H1 (cell line): ENCODE data around the gene NEK11. TPM values are rescaled to one million over a fixed set of nuclear protein-coding genes. Genes with fewer than 3 reads are reported as not detected.

ENCODE experiments used
- CHD1 ChIP-seq: IDR thresholded peaks from 2 replicates; pipeline ENCODE4 v1.6.1; 2012; ENCODE audit warnings: low read depth, low read length, improper control_type of control experiment
- CTBP2 ChIP-seq: IDR thresholded peaks from 2 replicates; pipeline ENCODE4 v1.7.0; 2011; ENCODE audit warnings: borderline replicate concordance, mild to moderate bottlenecking, moderate library complexity, mixed read lengths, low read length; ENCODE audit not compliant: insufficient read depth, insufficient read length
- GTF2F1 ChIP-seq: IDR thresholded peaks from 2 replicates; pipeline ENCODE4 v1.6.1; 2012; ENCODE audit warnings: low read depth, low read length, improper control_type of control experiment, borderline replicate concordance
- HDAC2 ChIP-seq, 2 experiments: fragments of 300-600 bp in 1 of 2; sonication (generic) in 1 of 2; IDR thresholded peaks; 2 replicates each; pipeline ENCODE4 v1.6.1; 2011 to 2012; ENCODE audit warnings: low read depth in 2 of 2, low read length in 2 of 2, mild to moderate bottlenecking in 2 of 2, moderate library complexity in 2 of 2, borderline replicate concordance in 1 of 2, inconsistent platforms in 1 of 2
- HDAC6 ChIP-seq: IDR thresholded peaks from one replicate; pipeline ENCODE4 v1.7.1; 2012; ENCODE audit warnings: low read depth, mild to moderate bottlenecking, inconsistent platforms, low read length, moderate library complexity
- RBBP5 ChIP-seq: IDR thresholded peaks from 2 replicates; pipeline ENCODE4 v1.7.1; 2012; ENCODE audit warnings: low read depth, mild to moderate bottlenecking, inconsistent platforms, low read length, moderate library complexity, borderline replicate concordance
- SIX5 ChIP-seq: IDR thresholded peaks from 2 replicates; pipeline ENCODE4 v1.6.1; 2011; ENCODE audit warnings: mild to moderate bottlenecking, low read depth, low read length
- polyA plus RNA-seq, 7 experiments: library from polyadenylated mRNA; depleted of rRNA in 3 of 7; stranded (reverse) in 5 of 7; unstranded in 2 of 7; fragments of >200 nt in 5 of 7; fragments of 200-250 nt in 2 of 7; gene quantifications; 1 replicate in 5 of 7; 2 replicates in 1 of 7; 4 replicates in 1 of 7; pipeline versions ENCODE4 v1.2.1 to v1.2.3, GENCODE V29; 2011 to 2013; ENCODE audit warnings: missing spikeins in 2 of 7, mixed read lengths in 2 of 7
- total RNA-seq: library from RNA; stranded (reverse); fragmentation: NEBNext Ultra II Directional; extraction: Animal tissue kit (Norgen Biotek cat#: 25700); gene quantifications from 2 replicates; pipeline ENCODE4 v1.2.1, GENCODE V29; 2021
- TF ChIP-seq, protein P1 (sequence below): fragments of 300-600 bp; sonication (generic); IDR thresholded peaks from 2 replicates; pipeline ENCODE4 v1.7.1; 2012; ENCODE audit warnings: low read length, moderate library complexity, mild to moderate bottlenecking, inconsistent platforms; ENCODE audit not compliant: insufficient replicate concordance

The NEK11 gene
- total and polyA plus RNA-seq, 2 of the 8 experiments (the other 6 are each of a cell fraction or from before 2014, with no cell fraction given): 0.60 TPM; not detected in 1

DNA sequence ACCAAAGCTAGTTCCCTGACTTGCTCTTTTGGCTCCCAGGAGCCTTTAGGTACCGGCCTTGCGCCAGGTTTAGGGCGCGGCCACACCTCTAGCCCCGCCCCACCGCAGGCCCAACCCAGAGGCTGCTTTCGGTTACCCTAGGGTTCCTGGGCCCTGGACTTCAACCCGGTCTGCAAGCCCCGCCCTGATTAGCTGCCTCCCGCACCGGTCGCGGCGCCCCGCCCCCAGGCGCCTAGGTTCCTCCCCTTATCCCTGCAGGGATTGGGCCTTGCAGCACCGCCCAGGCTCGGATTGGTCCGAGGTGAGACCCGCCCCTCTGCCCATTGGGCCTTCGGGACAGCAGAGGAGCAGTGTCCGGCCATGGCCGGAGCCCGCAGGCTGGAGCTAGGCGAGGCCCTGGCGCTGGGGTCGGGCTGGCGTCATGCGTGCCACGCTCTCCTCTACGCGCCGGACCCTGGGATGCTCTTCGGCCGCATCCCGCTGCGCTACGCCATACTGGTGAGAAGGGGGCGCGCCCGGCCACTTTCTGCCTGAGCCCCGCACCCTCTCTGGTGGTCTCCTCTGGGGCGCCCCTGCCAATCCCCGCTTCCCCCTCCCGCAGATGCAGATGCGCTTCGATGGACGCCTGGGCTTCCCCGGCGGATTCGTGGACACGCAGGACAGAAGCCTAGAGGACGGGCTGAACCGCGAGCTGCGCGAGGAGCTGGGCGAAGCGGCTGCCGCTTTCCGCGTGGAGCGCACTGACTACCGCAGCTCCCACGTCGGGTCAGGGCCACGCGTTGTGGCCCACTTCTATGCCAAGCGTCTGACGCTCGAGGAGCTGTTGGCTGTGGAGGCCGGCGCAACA is 355.0 kb downstream of the NEK11 start, which contains the start of gene NUDT16 (continued):
- peak; percentile 11 to 90; a peak in 2 of 4 replicates for TF ChIP-seq HDAC2 (IDR thresholded peaks at IDR 0.05; ENCODE audit: borderline replicate concordance in 1 of 2, low read depth in 2 of 2, low read length in 2 of 2)
- TF ChIP-seq SIX5: no peak
- no peak for TF ChIP-seq CHD1
- TF ChIP-seq RBBP5: no peak
- TF ChIP-seq HDAC6: no peak
- TF ChIP-seq, protein P1, sequence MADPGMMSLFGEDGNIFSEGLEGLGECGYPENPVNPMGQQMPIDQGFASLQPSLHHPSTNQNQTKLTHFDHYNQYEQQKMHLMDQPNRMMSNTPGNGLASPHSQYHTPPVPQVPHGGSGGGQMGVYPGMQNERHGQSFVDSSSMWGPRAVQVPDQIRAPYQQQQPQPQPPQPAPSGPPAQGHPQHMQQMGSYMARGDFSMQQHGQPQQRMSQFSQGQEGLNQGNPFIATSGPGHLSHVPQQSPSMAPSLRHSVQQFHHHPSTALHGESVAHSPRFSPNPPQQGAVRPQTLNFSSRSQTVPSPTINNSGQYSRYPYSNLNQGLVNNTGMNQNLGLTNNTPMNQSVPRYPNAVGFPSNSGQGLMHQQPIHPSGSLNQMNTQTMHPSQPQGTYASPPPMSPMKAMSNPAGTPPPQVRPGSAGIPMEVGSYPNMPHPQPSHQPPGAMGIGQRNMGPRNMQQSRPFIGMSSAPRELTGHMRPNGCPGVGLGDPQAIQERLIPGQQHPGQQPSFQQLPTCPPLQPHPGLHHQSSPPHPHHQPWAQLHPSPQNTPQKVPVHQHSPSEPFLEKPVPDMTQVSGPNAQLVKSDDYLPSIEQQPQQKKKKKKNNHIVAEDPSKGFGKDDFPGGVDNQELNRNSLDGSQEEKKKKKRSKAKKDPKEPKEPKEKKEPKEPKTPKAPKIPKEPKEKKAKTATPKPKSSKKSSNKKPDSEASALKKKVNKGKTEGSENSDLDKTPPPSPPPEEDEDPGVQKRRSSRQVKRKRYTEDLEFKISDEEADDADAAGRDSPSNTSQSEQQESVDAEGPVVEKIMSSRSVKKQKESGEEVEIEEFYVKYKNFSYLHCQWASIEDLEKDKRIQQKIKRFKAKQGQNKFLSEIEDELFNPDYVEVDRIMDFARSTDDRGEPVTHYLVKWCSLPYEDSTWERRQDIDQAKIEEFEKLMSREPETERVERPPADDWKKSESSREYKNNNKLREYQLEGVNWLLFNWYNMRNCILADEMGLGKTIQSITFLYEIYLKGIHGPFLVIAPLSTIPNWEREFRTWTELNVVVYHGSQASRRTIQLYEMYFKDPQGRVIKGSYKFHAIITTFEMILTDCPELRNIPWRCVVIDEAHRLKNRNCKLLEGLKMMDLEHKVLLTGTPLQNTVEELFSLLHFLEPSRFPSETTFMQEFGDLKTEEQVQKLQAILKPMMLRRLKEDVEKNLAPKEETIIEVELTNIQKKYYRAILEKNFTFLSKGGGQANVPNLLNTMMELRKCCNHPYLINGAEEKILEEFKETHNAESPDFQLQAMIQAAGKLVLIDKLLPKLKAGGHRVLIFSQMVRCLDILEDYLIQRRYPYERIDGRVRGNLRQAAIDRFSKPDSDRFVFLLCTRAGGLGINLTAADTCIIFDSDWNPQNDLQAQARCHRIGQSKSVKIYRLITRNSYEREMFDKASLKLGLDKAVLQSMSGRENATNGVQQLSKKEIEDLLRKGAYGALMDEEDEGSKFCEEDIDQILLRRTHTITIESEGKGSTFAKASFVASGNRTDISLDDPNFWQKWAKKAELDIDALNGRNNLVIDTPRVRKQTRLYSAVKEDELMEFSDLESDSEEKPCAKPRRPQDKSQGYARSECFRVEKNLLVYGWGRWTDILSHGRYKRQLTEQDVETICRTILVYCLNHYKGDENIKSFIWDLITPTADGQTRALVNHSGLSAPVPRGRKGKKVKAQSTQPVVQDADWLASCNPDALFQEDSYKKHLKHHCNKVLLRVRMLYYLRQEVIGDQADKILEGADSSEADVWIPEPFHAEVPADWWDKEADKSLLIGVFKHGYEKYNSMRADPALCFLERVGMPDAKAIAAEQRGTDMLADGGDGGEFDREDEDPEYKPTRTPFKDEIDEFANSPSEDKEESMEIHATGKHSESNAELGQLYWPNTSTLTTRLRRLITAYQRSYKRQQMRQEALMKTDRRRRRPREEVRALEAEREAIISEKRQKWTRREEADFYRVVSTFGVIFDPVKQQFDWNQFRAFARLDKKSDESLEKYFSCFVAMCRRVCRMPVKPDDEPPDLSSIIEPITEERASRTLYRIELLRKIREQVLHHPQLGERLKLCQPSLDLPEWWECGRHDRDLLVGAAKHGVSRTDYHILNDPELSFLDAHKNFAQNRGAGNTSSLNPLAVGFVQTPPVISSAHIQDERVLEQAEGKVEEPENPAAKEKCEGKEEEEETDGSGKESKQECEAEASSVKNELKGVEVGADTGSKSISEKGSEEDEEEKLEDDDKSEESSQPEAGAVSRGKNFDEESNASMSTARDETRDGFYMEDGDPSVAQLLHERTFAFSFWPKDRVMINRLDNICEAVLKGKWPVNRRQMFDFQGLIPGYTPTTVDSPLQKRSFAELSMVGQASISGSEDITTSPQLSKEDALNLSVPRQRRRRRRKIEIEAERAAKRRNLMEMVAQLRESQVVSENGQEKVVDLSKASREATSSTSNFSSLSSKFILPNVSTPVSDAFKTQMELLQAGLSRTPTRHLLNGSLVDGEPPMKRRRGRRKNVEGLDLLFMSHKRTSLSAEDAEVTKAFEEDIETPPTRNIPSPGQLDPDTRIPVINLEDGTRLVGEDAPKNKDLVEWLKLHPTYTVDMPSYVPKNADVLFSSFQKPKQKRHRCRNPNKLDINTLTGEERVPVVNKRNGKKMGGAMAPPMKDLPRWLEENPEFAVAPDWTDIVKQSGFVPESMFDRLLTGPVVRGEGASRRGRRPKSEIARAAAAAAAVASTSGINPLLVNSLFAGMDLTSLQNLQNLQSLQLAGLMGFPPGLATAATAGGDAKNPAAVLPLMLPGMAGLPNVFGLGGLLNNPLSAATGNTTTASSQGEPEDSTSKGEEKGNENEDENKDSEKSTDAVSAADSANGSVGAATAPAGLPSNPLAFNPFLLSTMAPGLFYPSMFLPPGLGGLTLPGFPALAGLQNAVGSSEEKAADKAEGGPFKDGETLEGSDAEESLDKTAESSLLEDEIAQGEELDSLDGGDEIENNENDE: no peak
- no peak for TF ChIP-seq CTBP2
- TF ChIP-seq GTF2F1: no peak
- TF ChIP-seq, all 59 proteins: peak for 24
